ENCODE data around the gene ARHGEF9.

Gene ARHGEF9

GRCh38 chrX:63739885-63740284 is 45.1 kb downstream of the ARHGEF9 start:
- no peak overlapping the region for H3K9ac ChIP-seq (ENCODE audit: low read depth, low read length)
- no peaks in the 10 kb centered on the region for H3K27me3 ChIP-seq (ENCODE audit: insufficient read depth, low read length, poor library complexity)
- no peaks in the 10 kb centered on the region for H3K4me1 ChIP-seq (ENCODE audit: insufficient read depth, low read length)
- TF ChIP-seq CTCF (IDR thresholded peaks at IDR 0.05; ENCODE audit: borderline replicate concordance, extremely low read depth, low read length, poor library complexity, severe bottlenecking) (no peak), EZH2 (IDR thresholded peaks at IDR 0.05; ENCODE audit: borderline replicate concordance, low read depth, low read length, severe bottlenecking) (no peak)
- no peak overlapping the region for H2AFZ ChIP-seq (ENCODE audit: low read depth, low read length)
- no peak overlapping the region for H3K4me2 ChIP-seq (ENCODE audit: insufficient read depth, low read length)
- H3K36me3 ChIP-seq (ENCODE audit: insufficient read depth, low read length), result no peaks in the 10 kb centered on the region
- ATAC-seq (ENCODE audit: insufficient read depth, low read depth) (no peak), DNase-seq (no peak)
- H3K27ac ChIP-seq (ENCODE audit: low read length), result no peak overlapping the region
- H4K20me1 ChIP-seq (ENCODE audit: insufficient read depth, low read length), result peaks cover 13% of the 10 kb centered on the region; the same call in 1 of the 2 replicates
- no peak overlapping the region for H3K4me3 ChIP-seq (ENCODE audit: low read depth in 1 of 2, low read length in 2 of 2)
- H3K9me3 ChIP-seq (ENCODE audit: insufficient read depth, low read length, severe bottlenecking), result no peaks in the 10 kb centered on the region
- H3K79me2 ChIP-seq (ENCODE audit: insufficient read depth, low read length), result peaks cover 59% of the 10 kb centered on the region

- Histone ChIP-seq H3K4me2 (ENCODE audit: insufficient read depth, low read length) (no peak overlapping the region), H3K9ac (ENCODE audit: low read depth, low read length) (no peak overlapping the region), H3K27ac (ENCODE audit: low read length) (no peak overlapping the region), H3K4me3 (ENCODE audit: low read depth in 1 of 2, low read length in 2 of 2) (no peak overlapping the region), H3K79me2 (ENCODE audit: insufficient read depth, low read length) (peaks cover 48% of the 10 kb centered on the region), H2AFZ (ENCODE audit: low read depth, low read length) (no peak overlapping the region), H3K36me3 (ENCODE audit: insufficient read depth, low read length) (no peaks in the 10 kb centered on the region), H3K9me3 (ENCODE audit: insufficient read depth, low read length, severe bottlenecking) (no peaks in the 10 kb centered on the region), H3K4me1 (ENCODE audit: insufficient read depth, low read length) (no peaks in the 10 kb centered on the region), H4K20me1 (ENCODE audit: insufficient read depth, low read length) (0 out of 2 replicates have a peak, but pooled peaks cover 7% of the 10 kb centered on the region), H3K27me3 (ENCODE audit: insufficient read depth, low read length, poor library complexity) (no peaks in the 10 kb centered on the region)
- no peak for TF ChIP-seq CTCF (IDR thresholded peaks at IDR 0.05; ENCODE audit: borderline replicate concordance, extremely low read depth, low read length, poor library complexity, severe bottlenecking)
- TF ChIP-seq EZH2 (IDR thresholded peaks at IDR 0.05; ENCODE audit: borderline replicate concordance, low read depth, low read length, severe bottlenecking), result no peak
- no peak for DNase-seq
- ATAC-seq (ENCODE audit: insufficient read depth, low read depth), result 0 out of 3 replicates have a peak, but pooled peaks have one; percentile 39
These were observed 46.3 kb downstream of the ARHGEF9 start for GRCh38 chrX:63738696-63739095.

- no peak for ATAC-seq (ENCODE audit: insufficient read depth, low read depth)
- Histone ChIP-seq H3K9me3 (ENCODE audit: insufficient read depth, low read length, severe bottlenecking) (no peaks in the 10 kb centered on the region), H3K9ac (ENCODE audit: low read depth, low read length) (no peak overlapping the region)
These were observed 47.7 kb downstream of the ARHGEF9 start for GRCh38 chrX:63737131-63737921.

More at GRCh38 chrX:63737131-63737921, 47.7 kb downstream of the ARHGEF9 start:
- no peak overlapping the region for H3K4me2 ChIP-seq (ENCODE audit: insufficient read depth, low read length)
- H3K79me2 ChIP-seq (ENCODE audit: insufficient read depth, low read length), result peaks cover 42% of the 10 kb centered on the region
- TF ChIP-seq CTCF (IDR thresholded peaks at IDR 0.05; ENCODE audit: borderline replicate concordance, extremely low read depth, low read length, poor library complexity, severe bottlenecking) (no peak), EZH2 (IDR thresholded peaks at IDR 0.05; ENCODE audit: borderline replicate concordance, low read depth, low read length, severe bottlenecking) (no peak)
- H4K20me1 ChIP-seq (ENCODE audit: insufficient read depth, low read length), result 0 out of 2 replicates have a peak, but pooled peaks cover 7% of the 10 kb centered on the region
- H2AFZ ChIP-seq (ENCODE audit: low read depth, low read length), result no peak overlapping the region
- no peaks in the 10 kb centered on the region for H3K27me3 ChIP-seq (ENCODE audit: insufficient read depth, low read length, poor library complexity)
- no peaks in the 10 kb centered on the region for H3K4me1 ChIP-seq (ENCODE audit: insufficient read depth, low read length)
- H3K27ac ChIP-seq (ENCODE audit: low read length), result no peak overlapping the region
- no peaks in the 10 kb centered on the region for H3K36me3 ChIP-seq (ENCODE audit: insufficient read depth, low read length)
- DNase-seq, result no peak
- no peak overlapping the region for H3K4me3 ChIP-seq (ENCODE audit: low read depth in 1 of 2, low read length in 2 of 2)
